Measurements from ENCODE around the gene PLD1.

Gene PLD1

GRCh38 chr3:171606151-171606751, 204.0 kb downstream of the PLD1 start:
- TF ChIP-seq ZNF274 (IDR thresholded peaks at IDR 0.05; ENCODE audit: low read depth, low read length) = no peak
- no peak overlapping the region for H3K4me3 ChIP-seq (ENCODE audit: low read length)

- no peak for TF ChIP-seq ZNF274 (IDR thresholded peaks at IDR 0.05; ENCODE audit: low read depth, low read length)
- H3K4me3 ChIP-seq (ENCODE audit: low read length) = no peak overlapping the region
These were observed 205.9 kb downstream of the PLD1 start for GRCh38 chr3:171604370-171604769.

DNA sequence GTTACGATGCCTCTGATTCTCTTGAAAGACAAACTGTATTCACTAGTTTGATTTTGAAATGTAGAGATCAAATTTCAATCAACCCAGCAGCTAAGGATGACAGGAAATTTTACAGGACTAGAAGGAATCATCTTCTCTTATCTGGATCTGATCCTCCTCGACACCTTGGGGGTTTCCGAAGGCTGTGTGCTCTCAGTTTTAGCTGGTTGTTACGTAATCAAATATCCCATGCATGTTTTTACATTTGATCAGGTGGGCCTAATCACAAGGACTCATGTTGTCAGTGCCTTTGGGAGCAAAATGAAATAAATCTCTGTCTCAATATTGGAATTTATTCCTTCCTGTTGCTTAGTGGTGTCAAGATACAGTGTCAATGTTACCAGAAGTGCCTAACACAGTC, 208.2 kb downstream of the PLD1 start:
- TF ChIP-seq ZNF274 (IDR thresholded peaks at IDR 0.05; ENCODE audit: low read depth, low read length) = no peak
- no peak overlapping the region for H3K4me3 ChIP-seq (ENCODE audit: low read length)

DNA sequence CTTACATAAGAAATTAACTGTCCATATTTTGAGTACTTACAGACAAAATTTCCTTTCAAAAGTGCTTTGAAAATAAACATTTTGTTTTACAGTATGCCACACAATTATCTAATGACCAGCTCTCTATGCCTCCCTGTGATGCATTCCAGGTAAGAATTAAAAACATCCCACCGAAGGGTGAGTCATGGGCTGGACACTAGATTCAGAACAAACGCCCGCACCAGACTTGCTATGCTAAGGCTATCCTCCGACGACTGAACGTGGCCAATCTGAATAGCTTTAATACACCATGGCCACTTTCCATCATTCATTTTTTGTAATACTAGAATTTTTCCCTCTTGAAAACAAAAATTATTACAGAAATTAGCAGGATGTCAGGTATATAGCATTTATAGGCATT, 210.3 kb downstream of the PLD1 start:
- no peak for TF ChIP-seq ZNF274 (IDR thresholded peaks at IDR 0.05; ENCODE audit: low read depth, low read length)
- no peak overlapping the region for H3K4me3 ChIP-seq (ENCODE audit: low read length)

GRCh38 chr3:171598990-171599389, 211.3 kb downstream of the PLD1 start:
- H3K4me3 ChIP-seq (ENCODE audit: low read length) = no peak overlapping the region
- TF ChIP-seq ZNF274 (IDR thresholded peaks at IDR 0.05; ENCODE audit: low read depth, low read length) = no peak

DNA sequence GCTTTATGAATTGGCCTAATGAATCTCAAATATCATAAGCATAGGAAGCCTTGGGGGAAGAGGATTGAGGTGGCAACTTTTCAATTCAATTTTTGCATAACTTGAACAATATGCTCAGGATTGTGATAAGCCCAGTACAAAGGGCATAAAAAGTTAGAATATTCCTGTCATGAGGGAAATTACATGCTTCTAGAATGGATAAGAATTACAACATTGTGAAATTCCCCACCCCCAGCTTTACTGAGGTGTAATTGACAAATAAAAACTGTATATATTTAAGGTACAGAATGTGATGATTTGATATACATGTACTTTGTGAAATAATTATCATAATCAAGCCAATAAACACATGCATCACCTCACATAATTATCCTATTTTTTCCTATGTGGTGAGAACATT, 217.5 kb downstream of the PLD1 start:
- TF ChIP-seq ZNF274 (IDR thresholded peaks at IDR 0.05; ENCODE audit: low read depth, low read length) = no peak

GRCh38 chr3:171591070-171591469, 219.2 kb downstream of the PLD1 start:
- no peak for TF ChIP-seq ZNF274 (IDR thresholded peaks at IDR 0.05; ENCODE audit: low read depth, low read length)
- no peak overlapping the region for H3K4me3 ChIP-seq (ENCODE audit: low read length)

More for the DNA sequence above, 217.5 kb downstream of the PLD1 start:
- no peak overlapping the region for H3K4me3 ChIP-seq (ENCODE audit: low read length)

DNA sequence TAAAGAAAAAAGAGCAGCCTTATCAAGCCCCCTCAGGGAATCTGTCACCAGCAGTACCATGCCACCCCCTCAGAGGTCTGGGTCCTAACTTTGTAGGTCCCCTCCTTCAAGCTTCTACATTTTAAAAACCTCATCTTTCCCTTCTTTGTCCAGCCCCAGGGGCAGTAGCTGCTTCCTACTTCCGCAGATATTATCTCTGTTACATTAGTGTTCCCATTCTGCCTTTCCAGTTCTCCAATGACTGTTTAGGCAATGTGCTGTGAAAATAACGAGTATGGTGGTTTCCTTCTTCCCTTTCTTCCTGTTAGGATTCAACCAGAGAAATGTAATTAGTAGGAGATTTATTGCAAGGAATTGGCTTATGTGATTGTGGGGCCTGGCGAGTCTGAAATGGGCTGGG, 224.0 kb downstream of the PLD1 start:
- H3K4me3 ChIP-seq (ENCODE audit: low read length) = no peak overlapping the region
- no peak for TF ChIP-seq ZNF274 (IDR thresholded peaks at IDR 0.05; ENCODE audit: low read depth, low read length)

GRCh38 chr3:171585039-171585438, 225.2 kb downstream of the PLD1 start:
- no peak overlapping the region for H3K4me3 ChIP-seq (ENCODE audit: low read length)
- no peak for TF ChIP-seq ZNF274 (IDR thresholded peaks at IDR 0.05; ENCODE audit: low read depth, low read length)

- H3K4me3 ChIP-seq (ENCODE audit: low read length) = no peak overlapping the region
- TF ChIP-seq ZNF274 (IDR thresholded peaks at IDR 0.05; ENCODE audit: low read depth, low read length) = no peak
These were observed 226.2 kb downstream of the PLD1 start for GRCh38 chr3:171584100-171584499.

DNA sequence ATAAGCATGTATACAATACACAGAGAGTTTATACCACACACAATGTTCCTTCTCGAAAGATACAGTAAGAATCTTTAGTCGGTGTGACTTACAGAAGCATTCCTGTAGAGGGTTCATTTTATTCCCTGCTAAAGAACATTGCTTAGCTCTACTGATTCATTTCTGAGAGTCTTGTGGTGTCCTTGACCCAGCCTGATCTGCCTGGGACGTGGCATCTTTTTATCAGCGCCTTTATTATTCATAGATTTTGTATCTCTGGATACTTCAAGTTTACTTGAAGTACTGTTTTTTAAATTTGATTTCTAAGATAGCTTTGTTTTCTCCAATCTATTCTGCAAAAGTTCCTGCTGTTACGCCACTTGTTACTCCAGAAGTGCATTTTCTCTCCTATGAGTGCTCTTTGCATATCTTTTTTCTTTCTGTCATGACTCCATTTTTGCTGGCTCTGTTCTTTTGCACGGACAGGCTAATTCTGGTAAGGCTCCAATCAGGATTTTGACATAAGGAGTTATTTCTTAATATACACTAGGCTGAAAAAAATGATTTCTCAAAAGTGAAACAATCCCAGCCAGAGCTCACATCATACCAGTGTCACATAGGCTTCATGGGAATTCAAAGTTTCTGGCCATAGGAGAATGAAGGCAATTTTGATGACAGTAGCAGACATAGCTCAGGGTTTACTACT, 235.6 kb downstream of the PLD1 start:
- TF ChIP-seq ZNF274 (IDR thresholded peaks at IDR 0.05; ENCODE audit: low read depth, low read length) = no peak

GRCh38 chr3:171569571-171570132, 240.6 kb downstream of the PLD1 start:
- no peak overlapping the region for H3K4me3 ChIP-seq (ENCODE audit: low read length)
- no peak for TF ChIP-seq ZNF274 (IDR thresholded peaks at IDR 0.05; ENCODE audit: low read depth, low read length)

More for the DNA sequence above, 235.6 kb downstream of the PLD1 start:
- no peak overlapping the region for H3K4me3 ChIP-seq (ENCODE audit: low read length)

DNA sequence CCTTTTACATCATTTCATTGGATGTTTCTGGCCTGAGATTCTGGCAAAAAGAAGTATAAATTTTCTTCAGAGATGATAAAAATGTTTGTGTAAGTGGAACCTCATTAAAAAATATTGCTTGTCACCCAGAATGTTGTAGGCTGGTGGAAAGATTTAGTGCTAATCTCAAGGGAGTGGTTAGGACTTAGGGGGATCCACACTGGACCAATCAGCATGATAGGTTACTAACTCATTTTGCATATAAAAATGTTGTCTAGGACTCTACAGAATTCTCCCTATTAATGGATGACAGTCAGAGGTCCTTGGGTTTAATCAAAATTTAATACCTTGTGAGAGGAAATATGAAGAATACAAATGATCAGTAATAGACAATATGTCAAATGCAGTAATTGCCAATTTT, 241.5 kb downstream of the PLD1 start:
- TF ChIP-seq ZNF274 (IDR thresholded peaks at IDR 0.05; ENCODE audit: low read depth, low read length) = no peak
- H3K4me3 ChIP-seq (ENCODE audit: low read length) = no peak overlapping the region

GRCh38 chr3:171566803-171567422, 243.4 kb downstream of the PLD1 start:
- H3K4me3 ChIP-seq (ENCODE audit: low read length) = no peak overlapping the region
- no peak for TF ChIP-seq ZNF274 (IDR thresholded peaks at IDR 0.05; ENCODE audit: low read depth, low read length)
